ENCODE results near the gene IRX6. TPM values are rescaled to one million over a fixed set of nuclear protein-coding genes. Genes with fewer than 3 reads are reported as not detected.

The IRX6 gene
- total and polyA plus RNA-seq, 2 of the 4 experiments (the other 2 are of a cell fraction), result not detected

DNA sequence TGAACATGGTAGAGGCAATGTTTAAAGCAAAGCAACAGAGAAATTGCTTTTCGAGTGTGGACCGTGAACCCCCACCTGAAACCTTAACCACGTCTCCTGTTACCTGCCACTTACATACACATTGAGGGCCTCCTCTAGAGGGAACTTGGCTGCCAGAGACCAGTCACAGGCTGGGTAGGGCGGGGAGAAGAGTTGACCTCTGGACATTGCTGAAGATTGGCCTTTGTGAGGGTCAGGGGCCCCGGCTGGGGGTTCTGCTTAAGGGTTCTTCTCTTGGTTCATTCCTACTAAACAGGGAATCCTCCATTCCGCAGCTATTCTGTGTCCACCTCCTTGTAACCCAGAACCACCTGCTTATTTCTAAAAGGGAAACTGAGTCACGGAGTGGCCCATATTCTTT is 53.8 kb downstream of the IRX6 start:
- no peak overlapping the region for H4K91ac ChIP-seq (ENCODE audit: insufficient read depth, low read depth, low read length)
- TF ChIP-seq RAD21 (IDR thresholded peaks at IDR 0.05; ENCODE audit: low read length) (no peak), POLR2A (IDR thresholded peaks at IDR 0.05; ENCODE audit: low read depth, low read length) (no peak), BHLHE40 (IDR thresholded peaks at IDR 0.05; ENCODE audit: low read depth, low read length) (no peak), USF2 (IDR thresholded peaks at IDR 0.05; ENCODE audit: low read depth, low read length) (no peak), MXI1 (IDR thresholded peaks at IDR 0.05; ENCODE audit: borderline replicate concordance, low read depth, low read length) (no peak), CEBPB (IDR thresholded peaks at IDR 0.05; ENCODE audit: low read depth, low read length) (no peak), MAZ (IDR thresholded peaks at IDR 0.05; ENCODE audit: borderline replicate concordance, low read depth, low read length) (no peak), RFX5 (IDR thresholded peaks at IDR 0.05; ENCODE audit: low read depth, low read length) (no peak), MAFK (IDR thresholded peaks at IDR 0.05; ENCODE audit: low read depth, low read length) (no peak)
- TF ChIP-seq, protein P1, sequence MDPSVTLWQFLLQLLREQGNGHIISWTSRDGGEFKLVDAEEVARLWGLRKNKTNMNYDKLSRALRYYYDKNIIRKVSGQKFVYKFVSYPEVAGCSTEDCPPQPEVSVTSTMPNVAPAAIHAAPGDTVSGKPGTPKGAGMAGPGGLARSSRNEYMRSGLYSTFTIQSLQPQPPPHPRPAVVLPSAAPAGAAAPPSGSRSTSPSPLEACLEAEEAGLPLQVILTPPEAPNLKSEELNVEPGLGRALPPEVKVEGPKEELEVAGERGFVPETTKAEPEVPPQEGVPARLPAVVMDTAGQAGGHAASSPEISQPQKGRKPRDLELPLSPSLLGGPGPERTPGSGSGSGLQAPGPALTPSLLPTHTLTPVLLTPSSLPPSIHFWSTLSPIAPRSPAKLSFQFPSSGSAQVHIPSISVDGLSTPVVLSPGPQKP (IDR thresholded peaks at IDR 0.05; ENCODE audit: borderline replicate concordance, low read depth, low read length), result no peak
- TF ChIP-seq, protein P2, sequence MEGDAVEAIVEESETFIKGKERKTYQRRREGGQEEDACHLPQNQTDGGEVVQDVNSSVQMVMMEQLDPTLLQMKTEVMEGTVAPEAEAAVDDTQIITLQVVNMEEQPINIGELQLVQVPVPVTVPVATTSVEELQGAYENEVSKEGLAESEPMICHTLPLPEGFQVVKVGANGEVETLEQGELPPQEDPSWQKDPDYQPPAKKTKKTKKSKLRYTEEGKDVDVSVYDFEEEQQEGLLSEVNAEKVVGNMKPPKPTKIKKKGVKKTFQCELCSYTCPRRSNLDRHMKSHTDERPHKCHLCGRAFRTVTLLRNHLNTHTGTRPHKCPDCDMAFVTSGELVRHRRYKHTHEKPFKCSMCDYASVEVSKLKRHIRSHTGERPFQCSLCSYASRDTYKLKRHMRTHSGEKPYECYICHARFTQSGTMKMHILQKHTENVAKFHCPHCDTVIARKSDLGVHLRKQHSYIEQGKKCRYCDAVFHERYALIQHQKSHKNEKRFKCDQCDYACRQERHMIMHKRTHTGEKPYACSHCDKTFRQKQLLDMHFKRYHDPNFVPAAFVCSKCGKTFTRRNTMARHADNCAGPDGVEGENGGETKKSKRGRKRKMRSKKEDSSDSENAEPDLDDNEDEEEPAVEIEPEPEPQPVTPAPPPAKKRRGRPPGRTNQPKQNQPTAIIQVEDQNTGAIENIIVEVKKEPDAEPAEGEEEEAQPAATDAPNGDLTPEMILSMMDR (conservative IDR thresholded peaks at IDR 0.05; ENCODE audit: low read depth, low read length), result no peak
- ATAC-seq (ENCODE audit: low read depth) (no peak), DNase-seq (no peak)
- no peaks in the 10 kb centered on the region for H3K36me3 ChIP-seq (ENCODE audit: control insufficient read depth, insufficient read depth, low read length)
- H3K56ac ChIP-seq (ENCODE audit: extremely low read depth, insufficient read depth, low read length), result no peak overlapping the region
- H2AK9ac ChIP-seq (replicated peaks; ENCODE audit: low read depth, low read length, poor library complexity), result no peak overlapping the region
- BruUV-seq (replicated peaks), result no TSS peak
- no peak overlapping the region for H2AFZ ChIP-seq (replicated peaks; ENCODE audit: low read length, poor library complexity)
- no peak overlapping the region for H2BK5ac ChIP-seq (ENCODE audit: low read depth, low read length, poor library complexity, severe bottlenecking)
- no CpG with 5 or more reads among the region's 7 CpGs for WGBS, 2 experiments (ENCODE audit: extremely low coverage in 2 of 2, insufficient read length in 1 of 2)
- no peaks in the 10 kb centered on the region for H4K20me1 ChIP-seq (ENCODE audit: insufficient read depth, low read length)
- H3K9me1 ChIP-seq (ENCODE audit: insufficient read depth, low read length), result no peaks in the 10 kb centered on the region
- H3K27me3 ChIP-seq (ENCODE audit: control insufficient read depth, insufficient read depth, low read length), result peaks cover under 1% of the 10 kb centered on the region
- H3K23ac ChIP-seq (ENCODE audit: low read depth, low read length), result no peak overlapping the region
- H3K9me3 ChIP-seq (ENCODE audit: control insufficient read depth, insufficient read depth, low read length), result no peaks in the 10 kb centered on the region
- no peak overlapping the region for H3K4me2 ChIP-seq (ENCODE audit: low read depth, low read length)
- no peak overlapping the region for H3K4ac ChIP-seq (ENCODE audit: low read depth, low read length)
- no peak overlapping the region for H2BK20ac ChIP-seq (ENCODE audit: low read depth, low read length)
- intact Hi-C loops (cut with micrococcal nuclease), result no loop called here
- no peak overlapping the region for H2BK120ac ChIP-seq (ENCODE audit: low read depth, low read length)
- no peak overlapping the region for H4K5ac ChIP-seq (ENCODE audit: low read depth, low read length)
- no peak overlapping the region for H2AK5ac ChIP-seq (ENCODE audit: low read depth, low read length)
- no peaks in the 10 kb centered on the region for H3K4me1 ChIP-seq (ENCODE audit: control insufficient read depth, insufficient read depth, low read length)
- no peak overlapping the region for H3K4me3 ChIP-seq (ENCODE audit: insufficient read depth, low read depth, low read length)
- no peak overlapping the region for H4K8ac ChIP-seq (ENCODE audit: low read depth in 2 of 2, low read length in 2 of 2)
- dilution Hi-C loops (cut with HindIII; ENCODE audit: low sequenced_read_pairs, unreplicated experiment), result no loop called here
- no peak overlapping the region for H2BK15ac ChIP-seq (ENCODE audit: low read depth, low read length)
- H3K79me1 ChIP-seq (ENCODE audit: low read depth in 1 of 2, low read length in 2 of 2), result no peaks in the 10 kb centered on the region
- H3K27ac ChIP-seq (ENCODE audit: insufficient read depth, low read length), result no peak overlapping the region
- H3K14ac ChIP-seq (replicated peaks; ENCODE audit: low read depth, low read length), result no peak overlapping the region
- CTCF ChIA-PET, result no interaction called here
- no peak overlapping the region for H3K9ac ChIP-seq (ENCODE audit: low read depth, low read length)
- in situ Hi-C loops (cut with MboI; ENCODE audit: low sequenced_read_pairs), result no loop called here
- H3K18ac ChIP-seq (ENCODE audit: low read depth, low read length), result no peak overlapping the region
- POLR2A ChIA-PET (ENCODE audit: unreplicated experiment), result no interaction called here
